ENCODE measurements around the gene TBC1D8.

DNA sequence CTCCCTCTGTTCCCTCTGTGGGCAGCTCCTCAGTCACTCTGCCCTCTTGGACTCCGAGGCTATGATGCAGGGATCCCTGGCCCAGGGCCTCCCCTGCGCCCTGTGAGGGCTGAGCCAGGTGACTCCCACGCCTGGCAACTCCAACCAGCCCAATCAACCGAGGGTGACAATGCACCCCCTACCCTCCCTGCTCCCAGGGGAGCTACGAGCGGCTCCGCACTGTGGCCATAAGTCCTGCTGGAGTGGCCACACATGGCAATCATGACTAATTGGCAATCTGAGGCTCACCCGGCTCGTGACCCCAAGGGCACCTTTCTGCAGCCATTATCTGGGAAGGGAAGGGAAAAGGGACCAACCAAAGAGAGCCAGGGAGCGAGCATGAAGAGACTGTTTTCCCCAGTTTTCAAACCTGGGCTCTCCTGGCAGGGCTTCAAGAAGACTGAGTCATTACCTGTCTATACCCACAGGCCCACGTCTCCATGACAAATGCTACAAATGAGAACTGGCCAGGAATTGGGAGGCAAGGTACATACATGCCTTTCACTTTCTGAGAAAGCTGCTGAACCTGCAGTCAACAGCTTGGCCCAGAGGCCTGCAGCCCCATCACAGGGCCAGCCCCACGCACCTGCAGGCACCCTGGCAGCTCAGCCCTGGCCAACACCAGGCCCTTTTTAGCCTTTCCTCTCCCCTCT, 104.0 kb downstream of the TBC1D8 start:
- TF ChIP-seq PPARA (CRISPR knock-in tag; IDR thresholded peaks at IDR 0.05; ENCODE audit: borderline replicate concordance) (no peak), GLIS3 (CRISPR knock-in tag; IDR thresholded peaks at IDR 0.05) (no peak)

Measured in SK-N-SH treated with all-trans-retinoic acid at 6 μM for 48 hours (cell line).